HG02759 (cell line): Measurements from ENCODE around the gene LIMK2.
"Not testable (repeated sequence)": the region's sequence is repeated elsewhere in the genome, so short reads cannot be mapped to it uniquely, and the experiment has no call there.

Experiments
- ATAC-seq: cut with Tn5 transposase; IDR thresholded peaks from one replicate; pipeline ENCODE4 v1.9.1; 2021; ENCODE audit warnings: mild to moderate bottlenecking, moderate library complexity; ENCODE audit not compliant: unreplicated experiment

Gene LIMK2

GRCh38 chr22:31211862-31212730 is at the start of gene LIMK2:
Gene LIMK2 (plus strand): TSS chr22:31212298. CDS start chr22:31212409, 111 bp downstream.
- ATAC-seq = peak; percentile 95

GRCh38 chr22:31170971-31171370 is 41.1 kb upstream of the LIMK2 start:
- ATAC-seq = no peak

- ATAC-seq = not testable (repeated sequence)
Measured at GRCh38 chr22:31171734-31172133, 40.4 kb upstream of the LIMK2 start.

- ATAC-seq = no peak
Measured at GRCh38 chr22:31173386-31174145, 38.5 kb upstream of the LIMK2 start.

- ATAC-seq = no peak
Measured at GRCh38 chr22:31176923-31177322, 35.2 kb upstream of the LIMK2 start.

GRCh38 chr22:31177420-31178162 is 34.5 kb upstream of the LIMK2 start:
- no peak for ATAC-seq

GRCh38 chr22:31178859-31179258 is 33.2 kb upstream of the LIMK2 start:
- no peak for ATAC-seq

- no peak for ATAC-seq
Measured at GRCh38 chr22:31179345-31179744, 32.8 kb upstream of the LIMK2 start.

- ATAC-seq = no peak
Measured at GRCh38 chr22:31184015-31184414, 28.1 kb upstream of the LIMK2 start.

GRCh38 chr22:31185056-31185455 is 27.0 kb upstream of the LIMK2 start:
- ATAC-seq = no peak

- no peak for ATAC-seq
Measured at GRCh38 chr22:31187627-31188026, 24.5 kb upstream of the LIMK2 start.

- no peak for ATAC-seq
Measured at GRCh38 chr22:31192513-31192912, 19.6 kb upstream of the LIMK2 start.

- ATAC-seq = no peak
Measured at GRCh38 chr22:31193092-31193491, 19.0 kb upstream of the LIMK2 start.

GRCh38 chr22:31194681-31195080 is 17.4 kb upstream of the LIMK2 start:
- not testable (repeated sequence) for ATAC-seq

- no peak for ATAC-seq
Measured at GRCh38 chr22:31199187-31199586, 12.9 kb upstream of the LIMK2 start.

- ATAC-seq = not testable (repeated sequence)
Measured at GRCh38 chr22:31204352-31204984, 7.6 kb upstream of the LIMK2 start.

GRCh38 chr22:31205059-31205458 is 7.0 kb upstream of the LIMK2 start:
- ATAC-seq = not testable (repeated sequence)

GRCh38 chr22:31206460-31206859 is 5.6 kb upstream of the LIMK2 start:
- ATAC-seq = not testable (repeated sequence)

GRCh38 chr22:31206896-31207687 is 5.0 kb upstream of the LIMK2 start:
- ATAC-seq = no peak
